HCT116 (cell line): ENCODE results near the gene XYLT1.

Experiments used
- CTCF ChIP-seq, 3 experiments: fragments of 200-600 bp in 1 of 3; sonication (generic) in 1 of 3; IDR thresholded peaks in 2 of 3; conservative IDR thresholded peaks in 1 of 3; 2 replicates each; pipeline ENCODE4 v1.5.1; 2012 to 2017; ENCODE audit warnings: low read depth in 2 of 3, low read length in 2 of 3, antibody characterized with exemption in 1 of 3, borderline replicate concordance in 1 of 3, control low read depth in 1 of 3, mild to moderate bottlenecking in 1 of 3, mixed read lengths in 1 of 3, mixed run types in 1 of 3, moderate library complexity in 1 of 3; ENCODE audit not compliant: insufficient read depth in 1 of 3
- YY1 ChIP-seq: IDR thresholded peaks from 2 replicates; pipeline ENCODE4 v1.6.1; 2011; ENCODE audit warnings: low read length, low read depth, moderate library complexity, mild to moderate bottlenecking; ENCODE audit not compliant: insufficient replicate concordance; ENCODE audit errors: extremely low read depth
- TF ChIP-seq, protein P1 (sequence below): IDR thresholded peaks from 2 replicates; pipeline ENCODE4 v1.6.1; 2012

GRCh38 chr16:17357307-17358062, 113.3 kb downstream of the XYLT1 start:
- TF ChIP-seq, protein P1, sequence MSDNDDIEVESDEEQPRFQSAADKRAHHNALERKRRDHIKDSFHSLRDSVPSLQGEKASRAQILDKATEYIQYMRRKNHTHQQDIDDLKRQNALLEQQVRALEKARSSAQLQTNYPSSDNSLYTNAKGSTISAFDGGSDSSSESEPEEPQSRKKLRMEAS: no peak
- TF ChIP-seq CTCF (IDR thresholded peaks at IDR 0.05 in 2 of 3, conservative IDR thresholded peaks at IDR 0.05 in 1 of 3; ENCODE audit: borderline replicate concordance in 1 of 3, insufficient read depth in 1 of 3, low read depth in 2 of 3, low read length in 2 of 3) (no peak), YY1 (no peak)
